ENCODE data around the gene TNS1.

Gene TNS1

DNA sequence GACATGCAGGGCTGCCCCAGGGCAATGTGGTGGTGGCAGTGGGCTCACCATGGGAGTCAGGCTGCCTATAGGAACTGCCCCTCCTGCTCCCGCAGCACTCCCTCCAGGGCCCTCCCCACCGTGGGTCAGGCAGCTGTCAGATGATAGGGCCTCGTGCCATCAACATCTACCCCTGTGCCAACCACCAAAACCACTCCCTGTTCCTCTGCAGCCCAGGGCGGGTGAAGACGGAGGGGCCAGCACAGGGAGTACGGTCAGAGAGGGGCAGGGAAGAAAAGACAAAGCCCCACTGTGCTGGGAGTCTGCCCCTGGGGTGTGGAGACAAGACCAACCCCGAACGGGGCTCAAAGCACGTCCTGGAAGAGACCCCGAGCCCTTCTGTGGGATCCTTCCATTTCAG, 97.4 kb downstream of the TNS1 start:
- H3K36me3 ChIP-seq = no peaks in the 10 kb centered on the region
- H3K27ac ChIP-seq = no peak overlapping the region
- H3K9me3 ChIP-seq = no peaks in the 10 kb centered on the region
- no peak overlapping the region for H3K4me3 ChIP-seq (ENCODE audit: low read depth in 1 of 2, low read length in 1 of 2)
- no peak for TF ChIP-seq CTCF (IDR thresholded peaks at IDR 0.05)
- H3K4me1 ChIP-seq (ENCODE audit: control insufficient read depth in 1 of 2, insufficient read depth in 1 of 2, low read depth in 1 of 2, low read length in 1 of 2) = no peaks in the 10 kb centered on the region
- H3K27me3 ChIP-seq = peaks cover 37% of the 10 kb centered on the region

DNA sequence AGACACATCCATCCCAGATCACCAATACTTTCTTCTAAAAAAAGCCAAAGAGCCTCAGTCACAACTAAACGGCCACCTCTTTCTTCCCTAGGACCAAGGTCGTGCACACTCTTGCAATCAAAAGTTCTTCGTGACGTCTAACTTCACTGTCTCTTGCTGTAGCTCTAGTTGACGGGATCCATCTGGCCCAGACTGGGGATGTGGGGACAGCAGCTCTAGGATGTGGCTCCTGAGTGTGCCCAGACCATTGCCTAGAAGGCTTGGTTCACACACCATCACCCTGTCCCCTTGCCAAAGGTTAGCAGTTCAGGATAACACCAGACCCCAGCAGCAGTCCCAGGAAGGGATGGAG, 98.2 kb downstream of the TNS1 start:
- no peaks in the 10 kb centered on the region for H3K36me3 ChIP-seq
- no peak overlapping the region for H3K4me3 ChIP-seq (ENCODE audit: low read depth in 1 of 2, low read length in 1 of 2)
- H3K4me1 ChIP-seq (ENCODE audit: control insufficient read depth in 1 of 2, insufficient read depth in 1 of 2, low read depth in 1 of 2, low read length in 1 of 2) = no peaks in the 10 kb centered on the region
- TF ChIP-seq CTCF (IDR thresholded peaks at IDR 0.05) = no peak
- no peak overlapping the region for H3K27ac ChIP-seq
- peaks cover 37% of the 10 kb centered on the region for H3K27me3 ChIP-seq
- no peaks in the 10 kb centered on the region for H3K9me3 ChIP-seq

DNA sequence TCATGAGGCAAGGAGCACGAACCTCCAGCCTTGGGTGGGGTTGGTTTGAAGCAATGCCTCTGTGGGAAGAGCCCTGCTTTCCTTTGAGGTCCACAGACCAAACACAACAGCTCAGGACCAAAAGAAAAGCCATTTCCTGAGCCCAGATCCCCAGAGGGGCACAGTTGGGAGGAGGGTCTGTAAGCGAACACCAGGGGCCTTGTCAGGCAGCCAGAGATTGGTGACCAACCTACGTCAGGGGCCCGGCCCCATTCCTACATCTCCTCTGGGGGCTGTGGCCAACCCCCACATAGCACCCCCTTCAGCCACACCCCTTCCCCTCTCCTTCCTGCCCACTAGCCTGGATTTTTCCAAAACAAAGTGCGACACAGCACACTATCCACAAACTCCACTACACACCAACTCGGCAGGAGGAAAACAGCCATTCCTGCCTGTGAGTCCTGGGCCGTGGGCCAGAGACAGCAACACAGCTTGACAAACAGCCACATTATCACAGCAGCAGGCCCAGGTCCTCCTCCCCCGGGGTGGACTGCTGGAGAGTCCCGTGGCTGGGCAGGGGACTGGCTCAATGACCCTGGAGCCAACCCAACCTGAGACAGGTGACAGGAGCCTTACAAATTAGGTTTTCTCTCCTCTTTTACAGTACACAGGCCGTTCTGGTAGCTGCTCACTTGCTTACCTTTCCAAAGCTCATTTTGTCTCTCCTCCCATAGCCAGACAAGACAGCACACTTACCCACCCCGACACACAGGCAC, 98.8 kb downstream of the TNS1 start:
- peaks cover 37% of the 10 kb centered on the region for H3K27me3 ChIP-seq
- no peaks in the 10 kb centered on the region for H3K4me1 ChIP-seq (ENCODE audit: control insufficient read depth in 1 of 2, insufficient read depth in 1 of 2, low read depth in 1 of 2, low read length in 1 of 2)
- no peak overlapping the region for H3K27ac ChIP-seq
- TF ChIP-seq CTCF (IDR thresholded peaks at IDR 0.05) = no peak
- H3K4me3 ChIP-seq (ENCODE audit: low read depth in 1 of 2, low read length in 1 of 2) = no peak overlapping the region
- no peaks in the 10 kb centered on the region for H3K9me3 ChIP-seq
- no peaks in the 10 kb centered on the region for H3K36me3 ChIP-seq

DNA sequence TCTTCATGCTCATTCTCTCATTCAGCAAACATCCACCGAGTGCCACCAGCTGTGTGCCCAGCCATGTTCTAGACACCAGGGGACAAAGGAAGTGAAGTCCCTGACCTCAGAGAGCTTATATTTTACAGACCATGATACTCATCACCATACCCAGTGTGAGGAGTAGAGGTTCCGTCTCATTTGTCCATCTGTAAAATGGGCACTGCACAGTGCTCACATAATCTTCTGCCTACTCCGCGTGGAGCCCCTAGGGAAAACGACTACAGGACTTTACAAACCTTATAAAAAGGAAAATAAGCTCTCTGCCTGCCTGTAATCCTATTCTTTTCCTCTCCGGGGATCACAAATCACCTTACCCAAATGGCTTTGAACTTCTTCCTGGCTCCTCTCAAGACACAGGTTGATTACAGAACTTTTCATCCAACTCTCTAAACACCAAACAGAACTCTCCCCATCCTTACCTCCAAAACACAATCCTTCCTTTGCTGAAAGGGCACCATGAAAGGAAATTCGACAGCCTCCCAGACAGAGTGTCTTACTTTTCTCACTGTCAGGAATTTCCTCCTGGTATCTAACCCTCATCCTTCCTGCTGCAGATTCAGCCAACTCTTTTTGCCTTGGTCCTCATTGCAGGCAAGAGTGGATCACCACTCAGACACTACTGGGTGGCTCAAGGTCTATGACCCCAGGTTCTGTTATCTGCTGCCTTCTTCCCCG, 99.5 kb downstream of the TNS1 start:
- no peaks in the 10 kb centered on the region for H3K36me3 ChIP-seq
- no peak overlapping the region for H3K4me3 ChIP-seq (ENCODE audit: low read depth in 1 of 2, low read length in 1 of 2)
- H3K4me1 ChIP-seq (ENCODE audit: control insufficient read depth in 1 of 2, insufficient read depth in 1 of 2, low read depth in 1 of 2, low read length in 1 of 2) = no peaks in the 10 kb centered on the region
- H3K27me3 ChIP-seq = peaks cover 37% of the 10 kb centered on the region
- H3K9me3 ChIP-seq = no peaks in the 10 kb centered on the region
- no peak for TF ChIP-seq CTCF (IDR thresholded peaks at IDR 0.05)
- H3K27ac ChIP-seq = no peak overlapping the region

DNA sequence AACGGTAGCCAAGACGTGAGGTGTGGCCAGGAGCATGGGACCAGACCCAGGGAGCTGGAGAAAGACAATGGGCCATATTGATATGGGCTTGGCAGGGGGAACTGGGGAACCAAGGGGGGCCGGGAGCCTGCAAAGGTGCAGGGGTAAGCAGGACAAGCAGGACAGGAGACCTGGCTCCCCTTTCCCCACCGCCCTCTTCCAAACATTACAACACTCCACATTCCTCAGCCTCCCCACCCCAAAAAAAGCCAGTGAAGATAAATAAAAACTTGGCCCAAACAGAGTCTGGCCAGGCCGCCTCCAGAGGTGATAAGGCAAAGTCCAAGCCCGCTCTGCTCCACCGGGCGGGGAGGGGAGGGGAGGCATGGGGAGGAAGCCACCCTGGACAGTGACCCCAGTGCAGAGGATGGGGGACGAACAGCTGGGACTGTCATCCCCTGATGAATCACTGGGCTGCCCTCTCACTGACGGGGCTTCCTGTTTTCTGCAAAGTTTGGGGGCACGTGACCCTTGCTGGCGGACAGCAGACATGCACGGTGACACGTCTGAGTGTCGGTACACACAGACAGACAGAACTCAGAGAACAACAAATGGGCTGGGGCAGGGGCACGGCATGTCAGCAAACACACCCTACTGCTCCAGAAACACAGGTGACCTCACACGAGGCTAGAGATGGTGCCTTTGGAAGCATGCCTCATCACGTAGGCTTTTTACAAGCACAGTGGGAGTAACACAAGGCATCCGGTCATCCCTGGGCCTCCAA, 100.2 kb downstream of the TNS1 start:
- Histone ChIP-seq H3K36me3 (no peaks in the 10 kb centered on the region), H3K27ac (no peak overlapping the region), H3K4me1 (ENCODE audit: control insufficient read depth in 1 of 2, insufficient read depth in 1 of 2, low read depth in 1 of 2, low read length in 1 of 2) (no peaks in the 10 kb centered on the region)

More for the DNA sequence above, 100.2 kb downstream of the TNS1 start:
- TF ChIP-seq CTCF (IDR thresholded peaks at IDR 0.05) = no peak
- H3K9me3 ChIP-seq = no peaks in the 10 kb centered on the region
- peaks cover 37% of the 10 kb centered on the region for H3K27me3 ChIP-seq
- no peak overlapping the region for H3K4me3 ChIP-seq (ENCODE audit: low read depth in 1 of 2, low read length in 1 of 2)

All from neutrophil (primary cell).